HS-5 (cell line): Measurements from ENCODE around the gene LYRM1.
A peak's percentile ranks its signal among the peaks of the same experiment; 100 is the strongest.
"Not testable (repeated sequence)": the region's sequence is repeated elsewhere in the genome, so short reads cannot be mapped to it uniquely, and the experiment has no call there.

Experiments used
- DNase-seq: peaks from one replicate; pipeline ENCODE4 v3.0.0-alpha.2; 2012; ENCODE audit warnings: low read depth

LYRM1 gene

DNA sequence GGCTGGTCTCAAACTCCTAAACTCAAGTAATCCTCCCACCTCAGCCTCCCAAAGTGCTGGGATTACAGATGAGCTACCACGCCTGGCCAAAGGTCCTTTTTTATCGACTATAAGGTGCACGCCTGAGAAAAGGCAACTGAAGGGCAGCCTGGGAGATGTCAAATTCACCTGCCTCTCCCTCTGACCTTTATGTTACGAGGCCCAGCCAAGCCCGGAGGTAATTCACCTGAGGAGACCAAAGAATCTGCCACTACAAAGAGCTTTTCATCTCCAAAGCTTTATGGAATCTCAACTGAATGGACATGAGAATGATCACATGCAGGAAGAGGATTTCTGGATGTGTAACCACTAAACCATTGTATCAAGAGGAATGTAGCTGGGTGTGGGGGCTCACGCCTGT is 37.2 kb downstream of the LYRM1 start:
- no peak for DNase-seq

DNA sequence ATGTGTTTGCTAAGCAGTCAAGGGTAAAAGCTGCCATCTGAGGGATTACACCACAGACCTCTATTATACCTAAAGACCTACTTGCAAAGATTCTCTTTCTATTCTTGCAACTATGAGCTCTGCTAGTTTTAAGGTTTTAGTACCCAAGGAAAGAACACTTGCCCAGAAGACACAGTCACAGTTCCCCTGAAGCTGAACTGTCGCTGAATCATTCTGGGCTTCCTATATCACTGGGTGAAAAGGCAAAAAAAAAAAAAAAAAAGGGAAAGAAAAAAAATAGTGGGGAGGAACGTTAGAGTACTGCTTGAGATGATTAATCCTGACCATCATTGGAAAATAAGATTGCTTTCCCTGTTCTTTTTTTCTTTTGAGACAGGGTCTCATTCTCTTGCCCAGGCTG is 37.9 kb downstream of the LYRM1 start:
- DNase-seq = peak; percentile 31

GRCh38 chr16:20939611-20940010 is 39.0 kb downstream of the LYRM1 start:
- DNase-seq = no peak

GRCh38 chr16:20940871-20941635 is 40.5 kb downstream of the LYRM1 start:
- DNase-seq = no peak

DNA sequence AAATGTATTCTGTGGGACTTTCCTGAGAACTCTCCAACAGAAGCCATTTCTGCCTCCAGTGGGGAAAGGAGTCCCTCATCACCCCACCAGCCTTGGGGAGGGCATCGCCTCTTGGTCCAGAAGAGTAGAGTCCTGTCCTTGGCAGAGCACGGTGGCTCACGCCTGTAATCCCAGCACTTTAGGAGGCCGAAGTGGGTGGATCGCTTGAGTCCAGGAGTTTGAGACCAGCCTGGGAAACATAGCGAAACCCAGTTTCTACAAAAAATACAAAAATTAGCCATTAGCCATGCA is 41.0 kb downstream of the LYRM1 start:
- no peak for DNase-seq

DNA sequence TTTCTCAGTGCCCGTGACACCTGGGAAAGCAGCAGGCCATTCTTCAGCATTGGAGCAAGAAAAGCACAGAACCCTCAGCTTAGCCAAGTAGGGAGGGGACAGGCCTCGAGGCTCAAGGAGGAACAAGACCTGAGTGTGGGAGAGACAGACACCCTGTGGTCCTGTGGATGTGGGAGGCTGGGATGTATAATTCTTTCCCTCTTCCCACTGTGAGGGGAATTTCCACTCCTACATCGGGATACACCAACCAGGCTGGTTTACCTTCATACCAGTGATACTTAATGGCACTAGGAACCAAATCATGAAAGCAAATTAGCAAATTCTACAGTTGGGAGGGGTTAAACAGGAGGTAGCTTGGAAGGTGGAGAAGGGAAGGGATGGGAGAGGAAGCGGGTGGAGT is 41.7 kb downstream of the LYRM1 start:
- no peak for DNase-seq

DNA sequence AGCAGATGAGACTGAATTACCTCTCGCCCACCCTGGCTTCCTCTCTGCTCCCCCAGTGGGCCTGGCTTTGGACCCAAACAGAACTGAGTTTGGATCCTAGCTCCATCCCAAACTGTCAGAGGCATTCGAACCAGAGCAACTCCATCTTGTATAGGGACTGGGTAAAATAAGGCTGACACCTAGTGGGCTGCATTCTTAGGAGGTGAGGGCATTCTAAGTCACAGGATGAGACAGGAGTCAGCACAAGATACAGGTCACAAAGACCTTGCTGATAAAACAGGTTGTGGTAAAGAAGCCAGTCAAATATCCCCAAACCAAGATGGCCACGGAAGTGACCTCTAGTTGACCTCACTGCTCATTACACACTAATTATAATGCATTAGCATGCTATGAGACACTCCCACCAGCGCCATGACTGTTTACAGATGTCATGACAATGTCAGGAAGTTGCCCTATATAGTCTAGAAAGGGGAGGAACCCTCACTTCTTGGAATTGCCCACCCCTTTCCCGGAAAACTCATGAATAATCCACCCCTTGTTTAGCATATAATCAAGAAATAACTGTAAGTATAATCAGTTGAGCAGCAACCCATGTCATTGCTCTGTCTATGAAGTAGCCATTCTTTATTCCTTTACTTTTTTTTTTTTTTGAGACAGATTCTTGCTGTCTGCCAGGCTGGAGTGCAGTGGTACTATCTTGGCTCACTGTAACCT is 44.4 kb downstream of the LYRM1 start:
- no peak for DNase-seq

- DNase-seq = not testable (repeated sequence)
Observed at GRCh38 chr16:20945575-20945875, 45.0 kb downstream of the LYRM1 start.

GRCh38 chr16:20946015-20946629 is 45.6 kb downstream of the LYRM1 start:
- no peak for DNase-seq

- DNase-seq = no peak
Observed at GRCh38 chr16:20948444-20948843, 47.9 kb downstream of the LYRM1 start.

GRCh38 chr16:20949660-20950059 is 49.1 kb downstream of the LYRM1 start:
- DNase-seq = no peak

DNA sequence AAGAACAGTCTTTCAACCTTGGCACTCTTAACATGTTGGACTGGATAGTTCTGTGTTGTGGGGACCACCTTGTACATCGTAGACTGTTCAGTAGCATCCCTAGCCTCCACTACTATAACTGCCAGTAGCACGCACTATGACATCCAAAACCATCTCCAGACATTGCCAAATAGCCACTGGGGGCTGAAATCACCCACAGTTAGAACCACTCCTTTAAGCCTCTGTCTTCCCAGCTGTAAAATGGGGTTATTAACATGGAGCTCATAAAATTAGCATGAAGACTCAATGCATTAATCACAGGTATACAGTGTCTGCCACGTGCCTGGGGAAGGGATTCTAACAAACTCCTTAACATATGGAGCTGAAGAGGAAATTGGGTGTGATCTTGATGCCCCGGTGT is 49.7 kb downstream of the LYRM1 start:
- no peak for DNase-seq

DNA sequence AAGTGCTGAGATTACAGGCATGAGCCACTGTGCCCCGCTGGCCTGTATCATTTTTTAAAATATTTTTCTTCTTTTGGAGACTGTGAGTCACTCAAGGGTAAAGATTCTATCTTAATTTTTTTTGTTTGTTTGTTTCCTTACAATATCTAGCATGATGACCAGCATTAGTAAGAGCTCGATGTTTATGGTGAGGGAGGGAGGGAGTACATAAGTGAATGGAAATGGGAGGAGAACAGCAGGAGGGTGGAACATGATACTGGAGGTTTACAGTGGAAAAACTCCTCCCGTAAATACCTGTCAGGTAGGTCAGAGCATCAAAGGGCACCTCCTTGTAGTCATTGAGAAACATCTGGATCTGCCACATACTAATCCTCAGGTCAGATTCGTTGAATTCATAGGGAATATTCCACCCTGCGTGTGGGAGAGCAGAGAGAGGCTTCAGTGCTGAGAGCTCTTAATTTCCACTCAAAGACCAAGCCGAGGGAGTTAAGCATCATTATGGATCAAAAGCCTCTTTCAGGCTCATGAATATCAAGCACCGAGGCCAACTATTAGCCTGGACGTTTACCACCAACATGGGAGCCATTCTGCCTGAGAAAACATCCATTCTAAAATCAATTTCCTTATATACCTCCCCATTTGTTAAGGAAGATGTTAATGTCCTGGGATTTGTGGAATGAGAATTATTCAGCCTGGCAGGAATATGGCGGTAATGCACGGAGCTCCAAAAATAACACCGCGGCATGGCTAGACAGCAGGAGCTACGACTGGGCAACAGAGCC is 51.8 kb downstream of the LYRM1 start:
- DNase-seq = no peak

GRCh38 chr16:20954574-20954973 is 54.0 kb downstream of the LYRM1 start:
- DNase-seq = no peak

- no peak for DNase-seq
Observed at GRCh38 chr16:20956319-20956718, 55.7 kb downstream of the LYRM1 start.

DNA sequence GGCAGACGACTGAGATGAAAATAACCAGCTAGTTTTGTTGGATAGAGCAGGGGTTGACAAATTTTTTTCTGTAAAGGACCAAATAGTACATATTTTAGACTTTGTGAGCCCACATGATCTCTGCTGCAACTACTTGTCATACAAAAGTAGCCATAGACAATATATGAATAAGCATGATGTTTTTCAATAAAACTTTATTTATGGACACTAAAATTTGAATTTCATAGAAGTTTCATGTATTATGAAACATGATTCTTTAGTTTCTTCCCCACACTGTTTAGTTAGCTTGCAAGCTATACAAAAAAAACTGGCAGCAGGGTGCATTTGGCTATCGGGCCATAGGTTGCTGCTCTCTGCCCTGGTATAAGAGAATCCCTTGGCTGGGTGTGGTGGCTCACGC is 56.6 kb downstream of the LYRM1 start:
- DNase-seq = no peak

DNA sequence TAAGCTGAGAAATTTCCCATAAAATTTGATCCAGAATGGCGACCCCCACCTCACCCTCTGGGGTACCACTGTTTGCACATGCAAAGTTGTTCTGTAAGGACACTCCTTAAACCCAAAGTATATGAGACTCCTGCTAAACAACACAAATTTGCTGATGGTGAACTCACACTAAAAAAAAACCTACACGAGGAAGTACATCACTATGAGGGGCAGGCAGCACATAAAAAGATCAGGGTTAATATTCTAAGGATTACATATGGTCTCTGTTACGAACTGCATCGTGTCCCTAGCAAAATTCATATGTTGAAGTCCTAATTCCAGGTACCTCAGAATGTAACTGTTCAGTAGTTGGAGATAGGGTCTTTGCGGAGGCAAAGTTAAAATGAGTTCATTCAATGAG is 60.3 kb downstream of the LYRM1 start:
- no peak for DNase-seq

DNA sequence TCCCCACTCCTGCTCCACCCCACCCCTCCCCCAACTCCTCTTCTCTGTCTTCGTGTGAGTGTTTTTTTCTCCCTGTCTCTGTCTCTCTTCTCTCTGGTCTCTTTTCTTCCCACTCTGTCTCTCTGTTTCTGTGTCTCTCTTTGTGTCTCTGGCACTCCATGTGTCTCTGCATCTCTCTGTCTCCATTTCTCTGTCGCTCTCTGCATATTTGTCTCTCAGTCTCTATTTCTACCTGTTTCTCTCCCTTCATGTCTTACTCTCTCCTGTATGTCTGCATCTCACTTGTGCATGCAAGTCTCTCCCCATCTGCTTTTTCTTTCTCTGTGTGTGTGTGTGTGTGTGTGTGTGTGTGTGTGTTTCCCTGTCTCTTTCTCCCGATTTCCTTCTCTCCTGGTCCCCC is 68.2 kb downstream of the LYRM1 start:
- DNase-seq = no peak

- DNase-seq = no peak
Observed at GRCh38 chr16:20969386-20969785, 68.8 kb downstream of the LYRM1 start.

GRCh38 chr16:20971401-20971800 is 70.8 kb downstream of the LYRM1 start:
- no peak for DNase-seq

GRCh38 chr16:20973201-20973600 is 72.6 kb downstream of the LYRM1 start:
- not testable (repeated sequence) for DNase-seq
